WTC11 (cell line): Measurements from ENCODE around the gene CATSPERE. TPM values are rescaled to one million over a fixed set of nuclear protein-coding genes. Genes with fewer than 3 reads are reported as not detected.
A peak's percentile ranks its signal among the peaks of the same experiment; 100 is the strongest.

Experiments
- ATAC-seq: fragments of 200-7000 bp; cut with Tn5 transposase; 2 replicates; pipeline ENCODE4 v1.10.0; 2021; ENCODE audit warnings: mild to moderate bottlenecking, moderate library complexity
- CTCF ChIA-PET: fragments of 300-600 bp; sonication (Branson Sonifier 250); formaldehyde crosslinking; loops from one replicate; lab custom pipeline; 2021; ENCODE audit warnings: antibody characterized with exemption; lab: Charles Lee
- POLR2A ChIA-PET: fragments of 350-600 bp; sonication (Branson Sonifier 250); formaldehyde crosslinking; loops from one replicate; lab custom pipeline; 2021; ENCODE audit warnings: antibody characterized with exemption; lab: Charles Lee
- DNase-seq: peaks from one replicate; pipeline ENCODE4 v3.0.0; 2021; ENCODE audit warnings: low spot score
- H3K27ac Mint-ChIP-seq: 2 replicates; pipeline ENCODE4 v1.8.0; 2021; ENCODE audit warnings: mixed read lengths
- H3K27me3 Mint-ChIP-seq: 2 replicates; pipeline ENCODE4 v1.8.0; 2021; ENCODE audit warnings: low read depth, mild to moderate bottlenecking, moderate library complexity, mixed read lengths
- H3K36me3 Mint-ChIP-seq: 2 replicates; pipeline ENCODE4 v1.8.0; 2021; ENCODE audit warnings: mixed read lengths
- H3K4me1 Mint-ChIP-seq: 2 replicates; pipeline ENCODE4 v1.8.0; 2022; ENCODE audit warnings: mixed read lengths
- H3K4me3 Mint-ChIP-seq: 2 replicates; pipeline ENCODE4 v1.8.0; 2021; ENCODE audit warnings: mild to moderate bottlenecking, moderate library complexity, mixed read lengths
- H3K9me3 Mint-ChIP-seq: 2 replicates; pipeline ENCODE4 v1.8.0; 2021; ENCODE audit warnings: mixed read lengths
- ESRRA ChIP-seq: sonication (generic); formaldehyde crosslinking; IDR thresholded peaks from 2 replicates; pipeline ENCODE4 v1.8.1; 2022; ENCODE audit warnings: mild to moderate bottlenecking, missing genetic modification reagents, borderline replicate concordance
- FOXP1 ChIP-seq: sonication (generic); formaldehyde crosslinking; IDR thresholded peaks from 2 replicates; pipeline ENCODE4 v1.8.0; 2022; ENCODE audit warnings: missing genetic modification reagents, mild to moderate bottlenecking, moderate library complexity, borderline replicate concordance
- GRHL2 ChIP-seq: fragments of 250-450 bp; sonication (Bioruptor Pico); IDR thresholded peaks from 2 replicates; pipeline ENCODE4 v1.8.0; 2022; ENCODE audit warnings: mild to moderate bottlenecking, moderate library complexity; ENCODE audit not compliant: insufficient replicate concordance, severe bottlenecking
- HMGA2 ChIP-seq: fragments of 250-450 bp; sonication (Bioruptor Pico); IDR thresholded peaks from 2 replicates; pipeline ENCODE4 v1.4.0; 2021; ENCODE audit warnings: mild to moderate bottlenecking, moderate library complexity
- IRF2 ChIP-seq: sonication (generic); formaldehyde crosslinking; IDR thresholded peaks from 2 replicates; pipeline ENCODE4 v1.8.0; 2022; ENCODE audit warnings: low read depth, missing genetic modification reagents, borderline replicate concordance
- TEAD1 ChIP-seq: sonication (generic); formaldehyde crosslinking; IDR thresholded peaks from 2 replicates; pipeline ENCODE4 v1.8.0; 2022; ENCODE audit warnings: mild to moderate bottlenecking, missing genetic modification reagents
- ZBTB21 ChIP-seq: sonication (generic); formaldehyde crosslinking; IDR thresholded peaks from 2 replicates; pipeline ENCODE4 v1.8.1; 2023; ENCODE audit warnings: mild to moderate bottlenecking, missing genetic modification reagents, borderline replicate concordance
- ZNF219 ChIP-seq: sonication (generic); formaldehyde crosslinking; IDR thresholded peaks from 2 replicates; pipeline ENCODE4 v1.8.0; 2023; ENCODE audit warnings: missing genetic modification reagents, mild to moderate bottlenecking, borderline replicate concordance
- ZNF423 ChIP-seq: fragments of 250-450 bp; sonication (Bioruptor Pico); IDR thresholded peaks from 2 replicates; pipeline ENCODE4 v2.1.2; 2022; ENCODE audit warnings: mild to moderate bottlenecking, moderate library complexity
- total RNA-seq: library from RNA; stranded (reverse); gene quantifications from 3 replicates; pipeline ENCODE4 v1.2.3, GENCODE V29; 2021
- TF ChIP-seq, protein P1 (sequence below): fragments of 250-450 bp; sonication (Bioruptor Pico); conservative IDR thresholded peaks from 2 replicates; pipeline ENCODE4 v1.9.0; 2021; ENCODE audit warnings: mild to moderate bottlenecking
- TF ChIP-seq, protein P2 (sequence below): sonication (generic); formaldehyde crosslinking; IDR thresholded peaks from 2 replicates; pipeline ENCODE4 v1.8.1; 2022; ENCODE audit warnings: missing genetic modification reagents, borderline replicate concordance
- TF ChIP-seq, protein P3 (sequence below): sonication (generic); formaldehyde crosslinking; IDR thresholded peaks from 2 replicates; pipeline ENCODE4 v1.8.0; 2023; ENCODE audit warnings: mild to moderate bottlenecking, missing genetic modification reagents
- TF ChIP-seq, protein P4 (sequence below): sonication (generic); formaldehyde crosslinking; IDR thresholded peaks from 2 replicates; pipeline ENCODE4 v1.8.0; 2023; ENCODE audit warnings: missing genetic modification reagents

Gene CATSPERE
- total RNA-seq, 1 experiment from 2014 or later, result 0.66 TPM

DNA sequence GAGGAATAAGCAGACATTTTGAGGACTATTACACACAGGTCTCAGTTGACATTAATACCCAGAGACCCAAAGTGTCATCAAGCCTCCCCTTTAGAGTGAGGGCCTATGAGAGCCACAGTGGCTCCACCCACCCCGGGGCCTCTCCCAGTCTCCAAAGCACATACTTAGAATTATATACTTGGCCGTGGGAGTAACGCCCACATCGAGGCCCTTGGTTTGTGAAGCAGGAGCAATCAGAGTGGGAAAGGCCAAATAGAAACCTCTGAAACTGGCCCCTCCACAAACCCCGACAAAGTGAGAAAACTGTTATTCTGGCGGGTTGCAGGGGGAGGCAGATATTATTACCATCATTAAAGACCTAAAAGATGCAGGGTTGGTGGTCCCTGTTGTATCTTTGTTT is 184.8 kb downstream of the CATSPERE start (continued):
- TF ChIP-seq, protein P1, sequence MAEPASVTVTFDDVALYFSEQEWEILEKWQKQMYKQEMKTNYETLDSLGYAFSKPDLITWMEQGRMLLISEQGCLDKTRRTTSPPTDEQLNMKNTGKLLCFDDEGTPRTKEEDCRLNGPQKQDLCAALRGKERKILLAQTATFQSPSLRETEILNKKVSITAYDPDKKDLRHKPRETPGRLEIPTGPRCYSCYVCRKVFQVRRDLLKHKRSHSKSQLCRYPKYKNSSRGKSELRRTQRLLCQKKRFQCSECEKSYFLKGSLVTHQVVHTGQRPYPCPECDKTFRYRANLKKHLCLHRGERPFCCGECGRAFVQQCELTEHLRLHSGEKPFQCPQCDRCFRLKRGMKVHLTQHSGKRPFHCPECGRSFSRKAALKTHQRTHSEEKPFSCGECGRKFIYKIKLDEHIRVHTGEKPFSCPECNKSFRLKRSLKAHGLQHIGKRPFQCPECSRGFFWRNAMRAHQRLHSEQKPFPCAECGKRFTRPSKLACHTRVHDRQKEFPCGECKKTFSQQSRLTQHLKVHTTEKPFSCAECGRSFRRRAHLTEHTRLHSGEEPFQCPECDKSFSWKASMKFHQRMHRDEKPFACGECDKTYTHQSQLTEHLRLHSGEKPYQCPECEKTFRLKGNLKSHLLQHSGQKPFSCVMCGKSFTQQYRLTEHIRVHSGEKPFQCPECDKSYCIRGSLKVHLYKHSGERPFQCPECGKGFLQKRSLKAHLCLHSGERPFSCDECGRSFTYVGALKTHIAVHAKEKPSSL (CRISPR knock-in tag), result no peak
- TF ChIP-seq, protein P2, sequence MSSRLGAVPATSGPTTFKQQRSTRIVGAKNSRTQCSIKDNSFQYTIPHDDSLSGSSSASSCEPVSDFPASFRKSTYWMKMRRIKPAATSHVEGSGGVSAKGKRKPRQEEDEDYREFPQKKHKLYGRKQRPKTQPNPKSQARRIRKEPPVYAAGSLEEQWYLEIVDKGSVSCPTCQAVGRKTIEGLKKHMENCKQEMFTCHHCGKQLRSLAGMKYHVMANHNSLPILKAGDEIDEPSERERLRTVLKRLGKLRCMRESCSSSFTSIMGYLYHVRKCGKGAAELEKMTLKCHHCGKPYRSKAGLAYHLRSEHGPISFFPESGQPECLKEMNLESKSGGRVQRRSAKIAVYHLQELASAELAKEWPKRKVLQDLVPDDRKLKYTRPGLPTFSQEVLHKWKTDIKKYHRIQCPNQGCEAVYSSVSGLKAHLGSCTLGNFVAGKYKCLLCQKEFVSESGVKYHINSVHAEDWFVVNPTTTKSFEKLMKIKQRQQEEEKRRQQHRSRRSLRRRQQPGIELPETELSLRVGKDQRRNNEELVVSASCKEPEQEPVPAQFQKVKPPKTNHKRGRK, result no peak
- no peak for TF ChIP-seq ZNF219
- TF ChIP-seq, protein P3, sequence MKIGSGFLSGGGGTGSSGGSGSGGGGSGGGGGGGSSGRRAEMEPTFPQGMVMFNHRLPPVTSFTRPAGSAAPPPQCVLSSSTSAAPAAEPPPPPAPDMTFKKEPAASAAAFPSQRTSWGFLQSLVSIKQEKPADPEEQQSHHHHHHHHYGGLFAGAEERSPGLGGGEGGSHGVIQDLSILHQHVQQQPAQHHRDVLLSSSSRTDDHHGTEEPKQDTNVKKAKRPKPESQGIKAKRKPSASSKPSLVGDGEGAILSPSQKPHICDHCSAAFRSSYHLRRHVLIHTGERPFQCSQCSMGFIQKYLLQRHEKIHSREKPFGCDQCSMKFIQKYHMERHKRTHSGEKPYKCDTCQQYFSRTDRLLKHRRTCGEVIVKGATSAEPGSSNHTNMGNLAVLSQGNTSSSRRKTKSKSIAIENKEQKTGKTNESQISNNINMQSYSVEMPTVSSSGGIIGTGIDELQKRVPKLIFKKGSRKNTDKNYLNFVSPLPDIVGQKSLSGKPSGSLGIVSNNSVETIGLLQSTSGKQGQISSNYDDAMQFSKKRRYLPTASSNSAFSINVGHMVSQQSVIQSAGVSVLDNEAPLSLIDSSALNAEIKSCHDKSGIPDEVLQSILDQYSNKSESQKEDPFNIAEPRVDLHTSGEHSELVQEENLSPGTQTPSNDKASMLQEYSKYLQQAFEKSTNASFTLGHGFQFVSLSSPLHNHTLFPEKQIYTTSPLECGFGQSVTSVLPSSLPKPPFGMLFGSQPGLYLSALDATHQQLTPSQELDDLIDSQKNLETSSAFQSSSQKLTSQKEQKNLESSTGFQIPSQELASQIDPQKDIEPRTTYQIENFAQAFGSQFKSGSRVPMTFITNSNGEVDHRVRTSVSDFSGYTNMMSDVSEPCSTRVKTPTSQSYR (CRISPR knock-in tag), result no peak

DNA sequence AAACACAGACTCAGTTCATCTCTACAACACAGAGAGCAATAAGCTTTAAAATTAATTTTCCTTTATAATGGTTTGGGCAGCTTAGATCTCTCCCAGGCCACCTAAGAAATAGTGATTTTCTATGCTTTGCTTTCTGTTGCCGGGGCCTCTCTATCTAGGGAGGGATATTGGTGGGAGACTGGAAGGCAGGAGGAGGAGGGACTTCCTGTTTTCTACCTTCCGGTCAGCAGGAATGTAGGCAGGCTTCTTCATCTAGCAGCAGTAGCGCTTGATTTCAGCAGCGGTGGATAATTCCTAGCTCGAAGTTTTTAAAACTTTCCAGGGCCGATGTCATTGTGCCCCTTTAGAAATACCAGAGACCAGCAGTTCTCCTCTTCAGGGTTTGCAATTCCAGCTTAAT is 186.7 kb downstream of the CATSPERE start:
- DNase-seq (no peak), ATAC-seq (peak; percentile 3; the same call in 1 of the 2 replicates)
- Mint-ChIP-seq H3K9me3 (peaks cover 33% of the 10 kb centered on the region), H3K27me3 (peaks cover 6% of the 10 kb centered on the region; the same call in 1 of the 2 replicates), H3K36me3 (peaks cover 23% of the 10 kb centered on the region), H3K4me1 (peaks cover 34% of the 10 kb centered on the region), H3K4me3 (no peak overlapping the region), H3K27ac (no peak overlapping the region)
- ChIA-PET CTCF (interaction anchor here (0.6 kb wide), 1 partner anchor 136 kb away, joined by 6 read pairs; no protein-coding TSS in a partner anchor), POLR2A (interaction anchor here (0.6 to 0.7 kb wide), 2 partner anchors 149 to 338 kb away, joined by 3 to 4 read pairs; no protein-coding TSS in a partner anchor)
- no peak for TF ChIP-seq GRHL2 (CRISPR knock-in tag)
- TF ChIP-seq ZBTB21, result no peak
- no peak for TF ChIP-seq HMGA2
- TF ChIP-seq IRF2, result no peak
- no peak for TF ChIP-seq ZNF423 (CRISPR knock-in tag)
- TF ChIP-seq TEAD1 (CRISPR knock-in tag), result no peak

DNA sequence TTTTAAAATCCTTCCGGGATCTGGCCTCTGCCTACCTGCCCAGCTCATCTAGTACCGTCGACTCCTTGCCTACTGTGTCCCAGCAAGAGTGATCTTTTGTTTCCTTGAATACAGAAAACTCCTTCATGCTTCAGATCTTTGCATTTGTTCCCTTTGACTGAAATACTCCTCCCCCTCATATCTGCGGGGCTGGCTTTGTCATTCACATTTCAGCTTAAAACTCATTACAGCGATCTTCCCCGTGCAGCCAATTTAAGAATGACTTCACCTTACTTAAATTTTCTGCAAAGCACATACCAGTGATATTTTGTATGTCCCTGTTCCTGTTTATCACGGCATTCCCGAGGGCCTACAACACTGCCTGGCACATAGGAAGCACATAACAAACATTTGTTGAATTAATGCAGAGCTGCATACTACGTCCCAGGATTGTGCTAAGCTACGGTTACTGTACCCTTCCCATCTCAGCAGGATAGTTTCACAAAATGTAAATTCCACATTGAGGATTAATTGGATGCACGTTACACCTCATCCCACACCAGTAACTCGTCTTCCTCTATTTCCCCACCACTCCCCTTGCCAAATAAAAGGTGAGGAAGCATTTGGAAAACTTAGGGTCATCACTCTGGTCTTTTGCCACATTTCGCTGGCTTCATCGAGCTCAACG is 191.0 kb downstream of the CATSPERE start:
- H3K4me1 Mint-ChIP-seq, result peaks cover 35% of the 10 kb centered on the region
- peaks cover 8% of the 10 kb centered on the region for H3K36me3 Mint-ChIP-seq
- H3K27ac Mint-ChIP-seq, result peak overlapping the region; percentile 97
- peak overlapping the region; percentile 81 for H3K4me3 Mint-ChIP-seq
- peaks cover 8% of the 10 kb centered on the region for H3K9me3 Mint-ChIP-seq
- H3K27me3 Mint-ChIP-seq, result no peaks in the 10 kb centered on the region
- POLR2A ChIA-PET, result interaction anchor here (0.5 to 2.7 kb wide), 5 partner anchors 49 to 319 kb away, joined by 3 to 10 read pairs (median 4); partner anchors contain the start of gene COX20
- CTCF ChIA-PET, result interaction anchor here (0.6 to 2.0 kb wide), 4 partner anchors 44 to 327 kb away, joined by 3 to 12 read pairs (median 4); no protein-coding TSS in a partner anchor
- TF ChIP-seq, protein P4, sequence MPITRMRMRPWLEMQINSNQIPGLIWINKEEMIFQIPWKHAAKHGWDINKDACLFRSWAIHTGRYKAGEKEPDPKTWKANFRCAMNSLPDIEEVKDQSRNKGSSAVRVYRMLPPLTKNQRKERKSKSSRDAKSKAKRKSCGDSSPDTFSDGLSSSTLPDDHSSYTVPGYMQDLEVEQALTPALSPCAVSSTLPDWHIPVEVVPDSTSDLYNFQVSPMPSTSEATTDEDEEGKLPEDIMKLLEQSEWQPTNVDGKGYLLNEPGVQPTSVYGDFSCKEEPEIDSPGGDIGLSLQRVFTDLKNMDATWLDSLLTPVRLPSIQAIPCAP, result 0 out of 2 replicates have a peak, but pooled peaks have one; percentile 27
- no peak for TF ChIP-seq GRHL2 (CRISPR knock-in tag)
- TF ChIP-seq FOXP1 (CRISPR knock-in tag), result no peak
- TF ChIP-seq ESRRA (CRISPR knock-in tag), result no peak
- ATAC-seq (no peak), DNase-seq (no peak)
